Measurements from ENCODE around the gene HIBCH.

Gene HIBCH

GRCh38 chr2:190173392-190173791 lies 146.2 kb downstream of the HIBCH start:
- no peaks in the 10 kb centered on the region for H3K27me3 Mint-ChIP-seq (ENCODE audit: low read depth)
- peak overlapping the region in 2 of 3 experiments; percentile 3 to 14 for H3K27ac Mint-ChIP-seq
- peaks cover 7% of the 10 kb centered on the region for H3K4me1 Mint-ChIP-seq
- peaks cover 3% of the 10 kb centered on the region for H3K36me3 Mint-ChIP-seq (ENCODE audit: low read depth)
- H3K4me3 Mint-ChIP-seq: no peak overlapping the region
- H3K9me3 Mint-ChIP-seq: peaks cover 5% of the 10 kb centered on the region
- no peak for TF ChIP-seq CTCF (IDR thresholded peaks at IDR 0.05; ENCODE audit: unreplicated experiment in 3 of 3)

- Mint-ChIP-seq H3K4me1 (no peaks in the 10 kb centered on the region), H3K9me3 (peaks cover 12% of the 10 kb centered on the region), H3K27ac (no peak overlapping the region), H3K36me3 (ENCODE audit: low read depth) (peaks cover 4% of the 10 kb centered on the region), H3K4me3 (no peak overlapping the region), H3K27me3 (ENCODE audit: low read depth) (no peaks in the 10 kb centered on the region)
- TF ChIP-seq CTCF (IDR thresholded peaks at IDR 0.05; ENCODE audit: unreplicated experiment in 3 of 3): no peak
Measured at GRCh38 chr2:190170673-190171072, 149.0 kb downstream of the HIBCH start.

GRCh38 chr2:190169221-190170072 lies 150.2 kb downstream of the HIBCH start:
- Mint-ChIP-seq H3K4me1 (no peaks in the 10 kb centered on the region), H3K9me3 (peaks cover 16% of the 10 kb centered on the region), H3K36me3 (ENCODE audit: low read depth) (peaks cover 4% of the 10 kb centered on the region), H3K4me3 (no peak overlapping the region), H3K27ac (no peak overlapping the region), H3K27me3 (ENCODE audit: low read depth) (no peaks in the 10 kb centered on the region)
- no peak for TF ChIP-seq CTCF (IDR thresholded peaks at IDR 0.05; ENCODE audit: unreplicated experiment in 3 of 3)

- TF ChIP-seq CTCF (IDR thresholded peaks at IDR 0.05; ENCODE audit: unreplicated experiment in 3 of 3): no peak
- H3K27ac Mint-ChIP-seq: no peak overlapping the region
- peaks cover 16% of the 10 kb centered on the region for H3K9me3 Mint-ChIP-seq
- H3K4me3 Mint-ChIP-seq: no peak overlapping the region
- peaks cover 4% of the 10 kb centered on the region for H3K36me3 Mint-ChIP-seq (ENCODE audit: low read depth)
- no peaks in the 10 kb centered on the region for H3K4me1 Mint-ChIP-seq
- no peaks in the 10 kb centered on the region for H3K27me3 Mint-ChIP-seq (ENCODE audit: low read depth)
Measured at GRCh38 chr2:190167702-190168101, 151.9 kb downstream of the HIBCH start.

GRCh38 chr2:190165491-190165890 lies 154.1 kb downstream of the HIBCH start:
- Mint-ChIP-seq H3K27ac (no peak overlapping the region), H3K27me3 (ENCODE audit: low read depth) (no peaks in the 10 kb centered on the region), H3K4me1 (no peaks in the 10 kb centered on the region), H3K36me3 (ENCODE audit: low read depth) (peaks cover 4% of the 10 kb centered on the region), H3K4me3 (no peak overlapping the region), H3K9me3 (peaks cover 16% of the 10 kb centered on the region)
- no peak for TF ChIP-seq CTCF (IDR thresholded peaks at IDR 0.05; ENCODE audit: unreplicated experiment in 3 of 3)

- Mint-ChIP-seq H3K9me3 (peaks cover 10% of the 10 kb centered on the region), H3K27ac (no peak overlapping the region), H3K27me3 (ENCODE audit: low read depth) (no peaks in the 10 kb centered on the region), H3K36me3 (ENCODE audit: low read depth) (no peaks in the 10 kb centered on the region), H3K4me3 (no peak overlapping the region), H3K4me1 (no peaks in the 10 kb centered on the region)
- no peak for TF ChIP-seq CTCF (IDR thresholded peaks at IDR 0.05; ENCODE audit: unreplicated experiment in 3 of 3)
Measured at GRCh38 chr2:190162851-190163250, 156.8 kb downstream of the HIBCH start.
